Ecto neural progenitor cell (in vitro differentiated cells): Measurements from ENCODE around the gene GPR62.

Source experiments
- DNase-seq: peaks from one replicate; pipeline ENCODE4 v3.0.0-alpha.2; 2018; ENCODE audit warnings: low spot score

GPR62 gene

GRCh38 chr3:51955893-51956770 is 951 bp downstream of the GPR62 start:
- DNase-seq, result peak; percentile 78

GRCh38 chr3:51957520-51958205 is 2.5 kb downstream of the GPR62 start:
- DNase-seq, result no peak

- DNase-seq, result no peak
Measured at GRCh38 chr3:51958603-51959521, 3.7 kb downstream of the GPR62 start.

- no peak for DNase-seq
Measured at GRCh38 chr3:51959651-51960050, 4.5 kb downstream of the GPR62 start.

GRCh38 chr3:51960386-51960785 is 5.2 kb downstream of the GPR62 start:
- no peak for DNase-seq

GRCh38 chr3:51961011-51961410 is 5.8 kb downstream of the GPR62 start:
- no peak for DNase-seq

GRCh38 chr3:51961602-51962569 is 6.7 kb downstream of the GPR62 start:
- no peak for DNase-seq

- DNase-seq, result no peak
Measured at GRCh38 chr3:51962854-51963530, 7.8 kb downstream of the GPR62 start.

- DNase-seq, result peak; percentile 75
Measured at GRCh38 chr3:51963951-51964451, 8.8 kb downstream of the GPR62 start.

- no peak for DNase-seq
Measured at GRCh38 chr3:51964521-51964920, 9.3 kb downstream of the GPR62 start.

GRCh38 chr3:51966016-51966415 is 10.8 kb downstream of the GPR62 start:
- DNase-seq, result no peak

- DNase-seq, result no peak
Measured at GRCh38 chr3:51966486-51966885, 11.3 kb downstream of the GPR62 start.

- DNase-seq, result no peak
Measured at GRCh38 chr3:51966922-51967383, 11.8 kb downstream of the GPR62 start.

- peak; percentile 89 for DNase-seq
Measured at GRCh38 chr3:51967384-51968169, 12.4 kb downstream of the GPR62 start, which contains the start of gene PCBP4. Gene PCBP4, minus strand, starts transcription at chr3:51967454. Its CDS starts 6,214 bp downstream, at chr3:51961240.

GRCh38 chr3:51968170-51968775 is 13.1 kb downstream of the GPR62 start:
- DNase-seq, result peak; percentile 82

GRCh38 chr3:51968883-51969678 is 13.9 kb downstream of the GPR62 start:
- DNase-seq, result no peak

GRCh38 chr3:51969841-51970240 is 14.7 kb downstream of the GPR62 start:
- DNase-seq, result no peak
